H1 (cell line): ENCODE results near the gene PGPEP1. TPM values are rescaled to one million over a fixed set of nuclear protein-coding genes. Genes with fewer than 3 reads are reported as not detected.

Experiments used
- CTCF ChIA-PET: fragments of 300-600 bp; sonication (Branson Sonifier 250); formaldehyde crosslinking; loops from one replicate; lab custom pipeline; 2021; ENCODE audit not compliant: partially characterized antibody; lab: Charles Lee
- POLR2A ChIA-PET: fragments of 300-600 bp; sonication (Branson Sonifier 250); formaldehyde crosslinking; loops from one replicate; lab custom pipeline; 2021; ENCODE audit warnings: inconsistent platforms; ENCODE audit not compliant: partially characterized antibody; lab: Charles Lee
- DNase-seq, 2 experiments: peaks; one replicate each; pipeline versions ENCODE4 v3.0.0 to v3.0.0-alpha.2; 2010 to 2022; ENCODE audit warnings: low spot score in 2 of 2, low read depth in 1 of 2, mixed read lengths in 1 of 2
- FAIRE-seq: peaks from 2 replicates; lab custom pipeline; 2011; peaks lifted over from hg19 to GRCh38; lab: Jason Lieb, UNC
- H2AFZ ChIP-seq: 2 replicates; pipeline ENCODE4 v1.8.1; 2012; ENCODE audit warnings: low read length, inconsistent platforms
- H2AK5ac ChIP-seq: 2 replicates; pipeline ENCODE4 v1.6.1; 2013; ENCODE audit warnings: low read depth, low read length
- H2BK120ac ChIP-seq: replicated peaks from 2 replicates; pipeline ENCODE3; 2013; ENCODE audit warnings: low read depth, low read length, inconsistent platforms
- H2BK12ac ChIP-seq: 2 replicates; pipeline ENCODE4 v1.6.1; 2013; ENCODE audit warnings: low read depth, low read length
- H2BK15ac ChIP-seq: 2 replicates; pipeline ENCODE4 v1.6.1; 2013; ENCODE audit warnings: low read length
- H2BK20ac ChIP-seq: 2 replicates; pipeline ENCODE4 v1.6.1; 2013; ENCODE audit warnings: low read length
- H2BK5ac ChIP-seq: 2 replicates; pipeline ENCODE4 v1.6.1; 2013; ENCODE audit warnings: low read depth, low read length
- H3K14ac ChIP-seq: 2 replicates; pipeline ENCODE4 v1.6.1; 2013; ENCODE audit warnings: inconsistent platforms; ENCODE audit not compliant: insufficient read length
- H3K18ac ChIP-seq: 2 replicates; pipeline ENCODE4 v1.6.1; 2013; ENCODE audit warnings: low read length; ENCODE audit errors: extremely low read depth
- H3K23ac ChIP-seq: 2 replicates; pipeline ENCODE4 v1.6.1; 2013; ENCODE audit warnings: inconsistent platforms; ENCODE audit not compliant: insufficient read length
- H3K23me2 ChIP-seq: 2 replicates; pipeline ENCODE4 v1.6.1; 2013; ENCODE audit warnings: low read depth, low read length
- H3K27ac ChIP-seq: 2 replicates; pipeline ENCODE4 v1.6.1; 2011; ENCODE audit warnings: low read depth, low read length, inconsistent platforms
- H3K27me3 ChIP-seq, 4 experiments: replicated peaks in 1 of 4; 1 replicate in 1 of 4; 2 replicates in 3 of 4; pipeline versions ENCODE4 v1.6.1 to v1.8.1; 2011 to 2013; ENCODE audit warnings: low read length in 3 of 4, mild to moderate bottlenecking in 3 of 4, inconsistent platforms in 2 of 4, mixed read lengths in 2 of 4, moderate library complexity in 1 of 4; ENCODE audit not compliant: control insufficient read depth in 3 of 4, insufficient read depth in 3 of 4; ENCODE audit errors: extremely low read depth in 1 of 4
- H3K36me3 ChIP-seq, 4 experiments: 2 replicates each; pipeline versions ENCODE4 v1.6.1 to v1.8.1; 2011 to 2013; ENCODE audit warnings: mild to moderate bottlenecking in 4 of 4, low read length in 3 of 4, moderate library complexity in 2 of 4, control low read depth in 1 of 4, inconsistent platforms in 1 of 4; ENCODE audit not compliant: insufficient read depth in 4 of 4, control insufficient read depth in 2 of 4
- H3K4ac ChIP-seq: replicated peaks from 2 replicates; pipeline ENCODE3; 2013; ENCODE audit warnings: low read length, low read depth, mixed read lengths, inconsistent platforms; ENCODE audit not compliant: insufficient read length
- H3K4me1 ChIP-seq, 4 experiments: replicated peaks in 1 of 4; 1 replicate in 1 of 4; 2 replicates in 3 of 4; pipeline versions ENCODE4 v1.6.1 to v1.8.1; 2011 to 2013; ENCODE audit warnings: low read length in 3 of 4, inconsistent platforms in 2 of 4, mixed read lengths in 1 of 4; ENCODE audit not compliant: insufficient read depth in 4 of 4, control insufficient read depth in 3 of 4
- H3K4me2 ChIP-seq, 2 experiments: 2 replicates each; pipeline versions ENCODE4 v1.6.1 to v1.8.1; 2011 to 2013; ENCODE audit warnings: low read depth in 2 of 2, low read length in 2 of 2, control low read depth in 1 of 2, inconsistent platforms in 1 of 2, mild to moderate bottlenecking in 1 of 2; ENCODE audit not compliant: insufficient read depth in 1 of 2
- H3K4me3 ChIP-seq, 4 experiments: fragments of 200-600, 300-600 bp in 1 of 4; sonication (generic), shearing (Covaris generic), sonication (Bioruptor Twin) in 1 of 4; 2 replicates each; pipeline versions ENCODE4 v1.5.1 to v1.8.1; 2011 to 2016; ENCODE audit warnings: low read length in 4 of 4, low read depth in 3 of 4, control low read depth in 2 of 4, inconsistent platforms in 2 of 4, mild to moderate bottlenecking in 2 of 4, mixed read lengths in 1 of 4, moderate library complexity in 1 of 4; ENCODE audit not compliant: insufficient read depth in 2 of 4; ENCODE audit errors: extremely low read depth in 1 of 4
- H3K56ac ChIP-seq: replicated peaks from 2 replicates; pipeline ENCODE3; 2013; ENCODE audit warnings: low read depth, mild to moderate bottlenecking, mixed read lengths, low read length, inconsistent platforms; ENCODE audit not compliant: insufficient read length
- H3K79me1 ChIP-seq: 2 replicates; pipeline ENCODE4 v1.6.1; 2013; ENCODE audit warnings: low read depth, low read length, control low read depth
- H3K79me2 ChIP-seq, 2 experiments: 2 replicates each; pipeline versions ENCODE4 v1.6.1 to v1.8.1; 2012 to 2013; ENCODE audit warnings: low read length in 2 of 2, mild to moderate bottlenecking in 2 of 2, inconsistent platforms in 1 of 2; ENCODE audit not compliant: insufficient read depth in 2 of 2, control insufficient read depth in 1 of 2
- H3K9ac ChIP-seq, 4 experiments: replicated peaks in 1 of 4; 1 replicate in 1 of 4; 2 replicates in 3 of 4; pipeline versions ENCODE4 v1.6.1 to v1.8.1; 2011 to 2013; ENCODE audit warnings: low read depth in 3 of 4, low read length in 3 of 4, control low read depth in 2 of 4, mild to moderate bottlenecking in 2 of 4, moderate library complexity in 2 of 4, inconsistent platforms in 1 of 4; ENCODE audit errors: extremely low read depth in 1 of 4
- H3K9me3 ChIP-seq, 2 experiments: 2 replicates each; pipeline versions ENCODE4 v1.6.1 to v1.8.1; 2012 to 2013; ENCODE audit warnings: mild to moderate bottlenecking in 2 of 2, moderate library complexity in 2 of 2, control low read depth in 1 of 2, inconsistent platforms in 1 of 2, low read depth in 1 of 2, low read length in 1 of 2, mixed read lengths in 1 of 2; ENCODE audit not compliant: insufficient read depth in 2 of 2
- H4K20me1 ChIP-seq, 2 experiments: replicated peaks in 1 of 2; 2 replicates each; pipeline versions ENCODE3 to v1.8.1; 2011 to 2013; ENCODE audit warnings: inconsistent platforms in 2 of 2, low read length in 2 of 2, mild to moderate bottlenecking in 1 of 2; ENCODE audit not compliant: insufficient read depth in 2 of 2, control insufficient read depth in 1 of 2
- H4K5ac ChIP-seq: 2 replicates; pipeline ENCODE4 v1.6.1; 2013; ENCODE audit warnings: low read length, low read depth, mixed read lengths, inconsistent platforms; ENCODE audit not compliant: insufficient read length
- H4K8ac ChIP-seq: 2 replicates; pipeline ENCODE4 v1.8.0; 2013; ENCODE audit warnings: mild to moderate bottlenecking, moderate library complexity, low read length, inconsistent platforms; ENCODE audit not compliant: insufficient read depth; ENCODE audit errors: extremely low read depth
- H4K91ac ChIP-seq: replicated peaks from 2 replicates; pipeline ENCODE3; 2013; ENCODE audit warnings: low read length, mixed read lengths, inconsistent platforms; ENCODE audit not compliant: insufficient read length
- CBX5 ChIP-seq: fragments of 300-800, 300-1000 bp; sonication (generic); IDR thresholded peaks from 2 replicates; pipeline ENCODE4 v1.7.1; 2016; ENCODE audit warnings: antibody characterized with exemption, low read length, low read depth
- JUN ChIP-seq: IDR thresholded peaks from 2 replicates; pipeline ENCODE4 v1.6.1; 2011; ENCODE audit warnings: low read depth, mild to moderate bottlenecking, improper control_type of control experiment, low read length
- KDM4A ChIP-seq: IDR thresholded peaks from one replicate; pipeline ENCODE4 v1.7.1; 2012; ENCODE audit warnings: low read depth, mild to moderate bottlenecking, moderate library complexity, low read length, inconsistent platforms; ENCODE audit not compliant: severe bottlenecking
- RAD21 ChIP-seq, 2 experiments: IDR thresholded peaks in 1 of 2; conservative IDR thresholded peaks in 1 of 2; 2 replicates each; pipeline ENCODE4 v1.6.1; 2011; ENCODE audit warnings: low read depth in 2 of 2, low read length in 2 of 2, improper control_type of control experiment in 1 of 2, inconsistent platforms in 1 of 2, mild to moderate bottlenecking in 1 of 2, moderate library complexity in 1 of 2
- RBBP5 ChIP-seq: IDR thresholded peaks from 2 replicates; pipeline ENCODE4 v1.7.1; 2012; ENCODE audit warnings: low read depth, mild to moderate bottlenecking, inconsistent platforms, low read length, moderate library complexity, borderline replicate concordance
- SP2 ChIP-seq: IDR thresholded peaks from 2 replicates; pipeline ENCODE4 v1.6.1; 2012; ENCODE audit warnings: mild to moderate bottlenecking, low read length, inconsistent platforms
- SUZ12 ChIP-seq: fragments of 200-600 bp; sonication (generic); IDR thresholded peaks from 2 replicates; pipeline ENCODE4 v1.6.1; 2012; ENCODE audit warnings: mild to moderate bottlenecking, inconsistent platforms, low read length, moderate library complexity, mixed read lengths
- YY1 ChIP-seq: IDR thresholded peaks from 2 replicates; pipeline ENCODE4 v1.6.1; 2011; ENCODE audit warnings: low read depth, mild to moderate bottlenecking, low read length
- WGBS, 2 experiments: shearing (Covaris generic) in 1 of 2; methylation state at CpG; one replicate each; pipeline versions ENCODE4 v1.1.6 to v1.1.7; 2013 to 2015; ENCODE audit warnings: low lambda C conversion rate in 2 of 2, mixed read lengths in 2 of 2, inconsistent platforms in 1 of 2, low coverage in 1 of 2, missing lambda C conversion rate in 1 of 2; ENCODE audit not compliant: insufficient replicate concordance in 2 of 2, insufficient coverage in 1 of 2, insufficient read length in 1 of 2; ENCODE audit errors: extremely low coverage in 1 of 2, missing lambda C conversion rate in 1 of 2; 5-methylcytosine and 5-hydroxymethylcytosine counted together
- polyA plus RNA-seq, 7 experiments: library from polyadenylated mRNA; depleted of rRNA in 3 of 7; stranded (reverse) in 5 of 7; unstranded in 2 of 7; fragments of >200 nt in 5 of 7; fragments of 200-250 nt in 2 of 7; gene quantifications; 1 replicate in 5 of 7; 2 replicates in 1 of 7; 4 replicates in 1 of 7; pipeline versions ENCODE4 v1.2.1 to v1.2.3, GENCODE V29; 2011 to 2013; ENCODE audit warnings: missing spikeins in 2 of 7, mixed read lengths in 2 of 7
- total RNA-seq: library from RNA; stranded (reverse); fragmentation: NEBNext Ultra II Directional; extraction: Animal tissue kit (Norgen Biotek cat#: 25700); gene quantifications from 2 replicates; pipeline ENCODE4 v1.2.1, GENCODE V29; 2021
- TF ChIP-seq, protein P1 (sequence below): IDR thresholded peaks from 2 replicates; pipeline ENCODE4 v1.6.1; 2011; ENCODE audit warnings: low read length, improper control_type of control experiment
- TF ChIP-seq, protein P2 (sequence below), 3 experiments: IDR thresholded peaks; 1 replicate in 2 of 3; 2 replicates in 1 of 3; pipeline versions ENCODE4 v1.5.1 to v1.6.1; 2011; ENCODE audit warnings: low read length in 3 of 3, mild to moderate bottlenecking in 3 of 3, inconsistent platforms in 2 of 3, low read depth in 1 of 3, moderate library complexity in 1 of 3; ENCODE audit not compliant: insufficient read depth in 1 of 3; ENCODE audit errors: control extremely low read depth in 1 of 3

PGPEP1 gene
- total and polyA plus RNA-seq, 2 of the 8 experiments (the other 6 are each of a cell fraction or from before 2014, with no cell fraction given): 17.0 to 33.4 TPM

GRCh38 chr19:18351544-18351943, 11.1 kb downstream of the PGPEP1 start:
- ChIA-PET POLR2A (interaction anchor here (1.4 kb wide), 1 partner anchor 13 kb away, joined by 3 read pairs; no protein-coding TSS in a partner anchor), CTCF (interaction anchor here (0.7 to 6.1 kb wide), 7 partner anchors 8 to 80 kb away, joined by 3 to 132 read pairs (median 24); partner anchors contain the start of genes PGPEP1 and SSBP4)
- Histone ChIP-seq H2BK12ac (no peak overlapping the region), H3K18ac (no peak overlapping the region), H3K4me1 (no peaks in the 10 kb centered on the region), H2BK5ac (no peak overlapping the region), H2BK120ac (no peak overlapping the region), H3K4me3 (no peak overlapping the region), H4K20me1 (no peaks in the 10 kb centered on the region), H3K9me3 (no peaks in the 10 kb centered on the region), H3K27ac (no peak overlapping the region), H4K5ac (no peak overlapping the region), H3K23ac (no peak overlapping the region), H3K4me2 (no peak overlapping the region), H3K23me2 (no peaks in the 10 kb centered on the region), H3K79me1 (no peaks in the 10 kb centered on the region)
- no peak for DNase-seq
- 98% methylated on average over 5 of the region's 7 CpGs; no CpG with 5 or more reads in 1 of the 2 experiments for WGBS, 2 experiments
- TF ChIP-seq, protein P1, sequence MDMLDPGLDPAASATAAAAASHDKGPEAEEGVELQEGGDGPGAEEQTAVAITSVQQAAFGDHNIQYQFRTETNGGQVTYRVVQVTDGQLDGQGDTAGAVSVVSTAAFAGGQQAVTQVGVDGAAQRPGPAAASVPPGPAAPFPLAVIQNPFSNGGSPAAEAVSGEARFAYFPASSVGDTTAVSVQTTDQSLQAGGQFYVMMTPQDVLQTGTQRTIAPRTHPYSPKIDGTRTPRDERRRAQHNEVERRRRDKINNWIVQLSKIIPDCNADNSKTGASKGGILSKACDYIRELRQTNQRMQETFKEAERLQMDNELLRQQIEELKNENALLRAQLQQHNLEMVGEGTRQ: no peak
- no peak for TF ChIP-seq RAD21 (IDR thresholded peaks at IDR 0.05 in 1 of 2, conservative IDR thresholded peaks at IDR 0.05 in 1 of 2; ENCODE audit: low read depth in 2 of 2, low read length in 2 of 2)
- TF ChIP-seq CBX5: no peak
- no peak for TF ChIP-seq RBBP5
- TF ChIP-seq SUZ12: no peak
- TF ChIP-seq KDM4A: no peak
- no peak for TF ChIP-seq SP2
- TF ChIP-seq YY1: no peak
- TF ChIP-seq, protein P2, sequence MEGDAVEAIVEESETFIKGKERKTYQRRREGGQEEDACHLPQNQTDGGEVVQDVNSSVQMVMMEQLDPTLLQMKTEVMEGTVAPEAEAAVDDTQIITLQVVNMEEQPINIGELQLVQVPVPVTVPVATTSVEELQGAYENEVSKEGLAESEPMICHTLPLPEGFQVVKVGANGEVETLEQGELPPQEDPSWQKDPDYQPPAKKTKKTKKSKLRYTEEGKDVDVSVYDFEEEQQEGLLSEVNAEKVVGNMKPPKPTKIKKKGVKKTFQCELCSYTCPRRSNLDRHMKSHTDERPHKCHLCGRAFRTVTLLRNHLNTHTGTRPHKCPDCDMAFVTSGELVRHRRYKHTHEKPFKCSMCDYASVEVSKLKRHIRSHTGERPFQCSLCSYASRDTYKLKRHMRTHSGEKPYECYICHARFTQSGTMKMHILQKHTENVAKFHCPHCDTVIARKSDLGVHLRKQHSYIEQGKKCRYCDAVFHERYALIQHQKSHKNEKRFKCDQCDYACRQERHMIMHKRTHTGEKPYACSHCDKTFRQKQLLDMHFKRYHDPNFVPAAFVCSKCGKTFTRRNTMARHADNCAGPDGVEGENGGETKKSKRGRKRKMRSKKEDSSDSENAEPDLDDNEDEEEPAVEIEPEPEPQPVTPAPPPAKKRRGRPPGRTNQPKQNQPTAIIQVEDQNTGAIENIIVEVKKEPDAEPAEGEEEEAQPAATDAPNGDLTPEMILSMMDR (IDR thresholded peaks at IDR 0.05; ENCODE audit: control extremely low read depth in 1 of 3, insufficient read depth in 1 of 3, low read depth in 1 of 3, low read length in 3 of 3): no peak
- TF ChIP-seq JUN: no peak
- TF ChIP-seq, all 59 proteins: peak for 0
- Histone ChIP-seq H3K14ac (no peak overlapping the region), H3K27me3 (no peaks in the 10 kb centered on the region), H3K4ac (no peak overlapping the region), H3K56ac (no peak overlapping the region), H4K91ac (no peak overlapping the region), H2AFZ (no peak overlapping the region), H2BK15ac (no peak overlapping the region), H3K36me3 (no peaks in the 10 kb centered on the region; a peak in 2 of 8 replicates), H3K79me2 (no peaks in the 10 kb centered on the region), H4K8ac (no peak overlapping the region), H2BK20ac (no peak overlapping the region), H3K9ac (no peak overlapping the region), H2AK5ac (no peak overlapping the region)
- FAIRE-seq: no peak
